ENCODE data around the gene MTNR1A.

Gene MTNR1A

DNA sequence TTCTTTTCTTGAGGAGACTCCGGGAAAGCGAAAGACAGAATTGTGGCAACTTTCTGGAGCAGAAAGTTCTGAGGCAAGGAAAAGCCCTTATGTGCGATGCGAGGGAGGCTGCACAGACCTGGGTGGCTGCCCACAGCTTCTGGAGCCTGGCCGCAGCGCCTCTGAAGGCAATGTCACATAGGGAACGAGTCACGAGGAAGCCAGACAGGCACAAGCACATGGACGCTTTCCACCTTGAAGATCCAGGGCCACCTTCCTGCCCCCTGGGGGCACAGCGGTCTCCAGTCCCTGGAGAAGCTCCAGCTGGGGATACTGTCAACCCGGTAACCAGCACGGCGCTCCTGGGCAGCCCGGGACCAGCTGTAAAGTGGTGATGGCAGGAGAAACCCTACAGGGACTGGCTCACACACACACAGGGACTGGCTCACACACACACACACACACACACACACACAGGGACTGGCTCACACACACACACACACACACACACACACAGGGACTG is 69.8 kb downstream of the MTNR1A start:
- no peak for DNase-seq

DNA sequence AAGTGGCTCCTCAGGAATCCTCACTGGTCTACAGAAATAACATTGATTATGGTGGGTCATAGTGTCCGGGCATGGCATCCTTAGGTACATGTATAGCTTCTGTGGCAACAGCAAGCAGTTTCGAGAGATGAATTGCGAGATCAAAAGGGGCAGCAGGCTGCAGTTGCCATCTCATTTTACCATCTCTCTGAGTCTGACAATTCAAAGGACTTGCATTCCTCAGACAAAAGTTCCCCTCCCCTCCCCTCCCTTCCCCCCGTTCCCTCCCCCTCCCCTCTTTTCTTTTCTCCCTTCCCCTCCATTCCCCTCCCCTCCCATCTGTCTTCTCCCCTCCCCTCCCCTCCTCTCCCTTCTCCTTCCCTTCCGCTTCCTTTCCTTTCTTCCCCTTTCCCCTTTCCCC is 70.2 kb downstream of the MTNR1A start:
- no peak for DNase-seq

DNA sequence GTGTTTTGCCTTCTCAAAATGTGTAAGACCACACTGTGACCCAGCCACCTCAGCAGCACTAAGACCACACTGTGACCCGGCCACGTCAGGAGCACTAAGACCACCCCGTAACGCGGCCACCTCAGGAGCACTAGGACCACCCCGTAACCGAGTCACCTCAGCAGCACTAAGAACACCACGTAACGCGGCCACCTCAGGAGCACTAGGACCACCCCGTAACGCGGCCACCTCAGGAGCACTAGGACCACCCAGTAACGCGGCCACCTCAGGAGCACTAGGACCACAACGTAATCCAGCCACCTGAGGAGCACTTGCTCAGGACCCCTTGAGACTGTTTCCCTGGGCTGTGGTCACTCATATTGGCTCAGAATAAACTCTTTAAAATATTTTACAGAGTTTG is 71.7 kb downstream of the MTNR1A start:
- DNase-seq: no peak
